Lower lobe of right lung (tissue), 2 donors: ENCODE measurements around the gene PCDHGB5. TPM values are rescaled to one million over a fixed set of nuclear protein-coding genes. Genes with fewer than 3 reads are reported as not detected.

ENCODE experiments used
- ATAC-seq, 2 donors: fragments of 200-7000 bp; cut with Tn5 transposase; one replicate each; pipeline ENCODE4 v1.9.1; 2020 to 2022; ENCODE audit warnings: mild to moderate bottlenecking in 2 of 2, moderate library complexity in 2 of 2
- DNase-seq: peaks from one replicate; pipeline ENCODE4 v3.0.0-alpha.2; 2020
- H3K27ac ChIP-seq: fragments of 200-600 bp; one replicate; pipeline ENCODE4 v1.8.0; 2022
- H3K27me3 ChIP-seq: fragments of 200-600 bp; one replicate; pipeline ENCODE4 v1.8.0; 2022; ENCODE audit warnings: low read depth
- H3K36me3 ChIP-seq: fragments of 200-600 bp; one replicate; pipeline ENCODE4 v1.8.0; 2022; ENCODE audit warnings: mild to moderate bottlenecking
- H3K4me1 ChIP-seq: fragments of 200-600 bp; one replicate; pipeline ENCODE4 v1.8.0; 2022
- H3K4me3 ChIP-seq: fragments of 200-600 bp; one replicate; pipeline ENCODE4 v1.8.0; 2022; ENCODE audit warnings: mild to moderate bottlenecking
- H3K9me3 ChIP-seq: fragments of 200-600 bp; one replicate; pipeline ENCODE4 v1.8.0; 2022
- intact Hi-C: fragments of 100-400 bp; cut with DNase I; formaldehyde crosslinking; loops from one replicate; pipeline ENCODE4 v1.11.0; 2022
- total RNA-seq: library from RNA; stranded (reverse); fragmentation: NEBNext Ultra II Directional; extraction: Animal tissue kit (Norgen Biotek cat#: 25700); gene quantifications from one replicate; pipeline ENCODE4 v1.2.1, GENCODE V29; 2021
- TF ChIP-seq, protein P1 (sequence below): fragments of 200-600 bp; IDR thresholded peaks from one replicate; pipeline ENCODE4 v1.8.0; 2022; ENCODE audit warnings: antibody characterized with exemption, mild to moderate bottlenecking
- donor health status: DM: no; HTN: yes; CAD: no; lungs with severe emphysema.

The PCDHGB5 gene
- total RNA-seq, 1 donor from 2014 or later: 9.1 TPM

DNA sequence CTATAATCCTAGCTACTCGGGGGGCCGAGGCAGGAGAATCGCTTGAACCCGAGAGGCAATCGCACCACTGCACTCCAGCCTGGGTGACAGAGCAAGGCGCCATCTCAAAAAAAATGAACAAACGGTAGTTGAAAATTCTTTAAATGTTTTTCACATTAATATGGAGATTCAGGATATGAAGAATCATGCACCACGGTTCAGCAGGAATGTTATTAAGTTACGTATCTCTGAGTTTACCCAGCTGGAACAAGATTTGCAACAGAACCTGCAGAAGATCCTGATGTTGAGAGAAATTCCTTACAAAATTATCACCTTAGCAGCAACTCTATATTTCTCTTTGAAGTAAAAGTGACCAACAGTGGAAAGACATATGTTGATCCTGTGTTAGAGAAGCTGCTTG, 42.6 kb downstream of the PCDHGB5 start:
- intact Hi-C loops: no loop called here
- TF ChIP-seq, protein P1, sequence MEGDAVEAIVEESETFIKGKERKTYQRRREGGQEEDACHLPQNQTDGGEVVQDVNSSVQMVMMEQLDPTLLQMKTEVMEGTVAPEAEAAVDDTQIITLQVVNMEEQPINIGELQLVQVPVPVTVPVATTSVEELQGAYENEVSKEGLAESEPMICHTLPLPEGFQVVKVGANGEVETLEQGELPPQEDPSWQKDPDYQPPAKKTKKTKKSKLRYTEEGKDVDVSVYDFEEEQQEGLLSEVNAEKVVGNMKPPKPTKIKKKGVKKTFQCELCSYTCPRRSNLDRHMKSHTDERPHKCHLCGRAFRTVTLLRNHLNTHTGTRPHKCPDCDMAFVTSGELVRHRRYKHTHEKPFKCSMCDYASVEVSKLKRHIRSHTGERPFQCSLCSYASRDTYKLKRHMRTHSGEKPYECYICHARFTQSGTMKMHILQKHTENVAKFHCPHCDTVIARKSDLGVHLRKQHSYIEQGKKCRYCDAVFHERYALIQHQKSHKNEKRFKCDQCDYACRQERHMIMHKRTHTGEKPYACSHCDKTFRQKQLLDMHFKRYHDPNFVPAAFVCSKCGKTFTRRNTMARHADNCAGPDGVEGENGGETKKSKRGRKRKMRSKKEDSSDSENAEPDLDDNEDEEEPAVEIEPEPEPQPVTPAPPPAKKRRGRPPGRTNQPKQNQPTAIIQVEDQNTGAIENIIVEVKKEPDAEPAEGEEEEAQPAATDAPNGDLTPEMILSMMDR: no peak
- ATAC-seq: no peak
- no peaks in the 10 kb centered on the region for H3K36me3 ChIP-seq
- H3K27ac ChIP-seq: no peak overlapping the region
- H3K27me3 ChIP-seq: no peaks in the 10 kb centered on the region
- no peaks in the 10 kb centered on the region for H3K4me1 ChIP-seq
- DNase-seq: no peak
- H3K9me3 ChIP-seq: peaks cover 44% of the 10 kb centered on the region
- H3K4me3 ChIP-seq: no peak overlapping the region

DNA sequence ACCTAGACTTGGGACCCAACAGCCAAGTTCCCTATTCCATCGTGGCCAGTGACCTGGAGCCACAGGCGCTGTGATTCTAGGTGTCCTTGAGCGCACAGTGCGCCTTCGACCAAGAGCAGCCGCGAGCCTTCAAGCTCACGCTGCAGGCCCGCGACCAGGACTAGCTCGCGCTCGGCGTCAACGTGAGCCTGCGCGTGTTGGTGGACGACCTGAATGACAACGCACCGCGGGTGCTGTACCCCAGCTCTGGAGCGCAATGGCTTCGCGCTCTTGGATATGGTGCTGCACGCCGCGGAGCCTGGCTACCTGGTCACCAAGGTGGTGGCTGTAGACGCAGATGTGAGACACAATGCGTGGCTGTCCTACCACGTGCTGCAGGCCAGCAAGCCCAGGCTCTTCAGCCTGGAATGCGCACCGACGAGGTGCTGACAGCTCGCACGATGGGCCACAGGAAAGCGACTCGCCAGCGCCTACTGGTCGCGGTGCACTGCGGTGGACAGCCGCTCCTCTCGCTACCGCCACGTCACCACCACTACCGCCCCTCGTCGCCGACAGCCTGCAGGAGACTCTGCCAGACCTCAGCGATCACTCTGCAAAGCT, 43.9 kb downstream of the PCDHGB5 start:
- TF ChIP-seq, protein P1: no peak
- no peak for DNase-seq
- Histone ChIP-seq H3K27ac (no peak overlapping the region), H3K36me3 (no peaks in the 10 kb centered on the region), H3K9me3 (peaks cover 31% of the 10 kb centered on the region), H3K27me3 (no peaks in the 10 kb centered on the region), H3K4me3 (no peak overlapping the region), H3K4me1 (no peaks in the 10 kb centered on the region)
- intact Hi-C loops: no loop called here
- no peak for ATAC-seq

Other genes with a start within 250 kb of the PCDHGB5 start
- gene PCDHB6, start 247.9 kb upstream of the PCDHGB5 start, total RNA-seq: 0.41 TPM
- gene PCDHB7, start 225.3 kb upstream of the PCDHGB5 start, total RNA-seq: 1.9 TPM
- gene PCDHB8, start 220.2 kb upstream of the PCDHGB5 start, total RNA-seq: 2.6 TPM
- gene PCDHB16, start 215.6 kb upstream of the PCDHGB5 start, total RNA-seq: 2.6 TPM
- 3.0 TPM for gene PCDHB9, start 210.8 kb upstream of the PCDHGB5 start, total RNA-seq
- 2.0 TPM for gene PCDHB10, start 205.6 kb upstream of the PCDHGB5 start, total RNA-seq
- 2.7 TPM for gene PCDHB11, start 198.3 kb upstream of the PCDHGB5 start, total RNA-seq
- 1.7 TPM for gene PCDHB12, start 189.2 kb upstream of the PCDHGB5 start, total RNA-seq
- 2.9 TPM for gene PCDHB13, start 184.0 kb upstream of the PCDHGB5 start, total RNA-seq
- 2.1 TPM for gene PCDHB14, start 174.6 kb upstream of the PCDHGB5 start, total RNA-seq
- 2.8 TPM for gene PCDHB15, start 152.6 kb upstream of the PCDHGB5 start, total RNA-seq
- 0.71 TPM for gene SLC25A2, start 93.9 kb upstream of the PCDHGB5 start, total RNA-seq
- gene TAF7, start 77.2 kb upstream of the PCDHGB5 start, total RNA-seq: 65.0 TPM
- 0.53 TPM for gene PCDHGA1, start 67.4 kb upstream of the PCDHGB5 start, total RNA-seq
- gene PCDHGA2, start 59.2 kb upstream of the PCDHGB5 start, total RNA-seq: 2.7 TPM
- gene PCDHGA3, start 54.1 kb upstream of the PCDHGB5 start, total RNA-seq: 1.8 TPM
- gene PCDHGB1, start 47.8 kb upstream of the PCDHGB5 start, total RNA-seq: 1.8 TPM
- 3.1 TPM for gene PCDHGA4, start 42.9 kb upstream of the PCDHGB5 start, total RNA-seq
- gene PCDHGB2, start 38.0 kb upstream of the PCDHGB5 start, total RNA-seq: 3.7 TPM
- 2.8 TPM for gene PCDHGA5, start 33.8 kb upstream of the PCDHGB5 start, total RNA-seq
- gene PCDHGB3, start 27.7 kb upstream of the PCDHGB5 start, total RNA-seq: 2.2 TPM
- gene PCDHGA6, start 24.1 kb upstream of the PCDHGB5 start, total RNA-seq: 3.2 TPM
- 1.9 TPM for gene PCDHGA7, start 15.2 kb upstream of the PCDHGB5 start, total RNA-seq
- 5.3 TPM for gene PCDHGB4, start 10.2 kb upstream of the PCDHGB5 start, total RNA-seq
- 1.5 TPM for gene PCDHGA8, start 5.3 kb upstream of the PCDHGB5 start, total RNA-seq
- 4.8 TPM for gene PCDHGA9, start 4.8 kb downstream of the PCDHGB5 start, total RNA-seq
- 7.7 TPM for gene PCDHGB6, start 10.1 kb downstream of the PCDHGB5 start, total RNA-seq
- gene PCDHGA10, start 15.0 kb downstream of the PCDHGB5 start, total RNA-seq: 5.4 TPM
- 15.9 TPM for gene PCDHGB7, start 19.7 kb downstream of the PCDHGB5 start, total RNA-seq
- gene PCDHGA11, start 23.1 kb downstream of the PCDHGB5 start, total RNA-seq: 3.2 TPM
- gene PCDHGA12, start 32.6 kb downstream of the PCDHGB5 start, total RNA-seq: 5.9 TPM
- 82.4 TPM for gene PCDHGC3, start 78.0 kb downstream of the PCDHGB5 start, total RNA-seq
- gene PCDHGC4, start 87.1 kb downstream of the PCDHGB5 start, total RNA-seq: 1.5 TPM
- 1.8 TPM for gene PCDHGC5, start 91.1 kb downstream of the PCDHGB5 start, total RNA-seq
- 118 TPM for gene DIAPH1, start 221.1 kb downstream of the PCDHGB5 start, total RNA-seq
- 45.8 TPM for gene HDAC3, start 238.9 kb downstream of the PCDHGB5 start, total RNA-seq
- gene RELL2, start 239.1 kb downstream of the PCDHGB5 start, total RNA-seq: 5.5 TPM